ENCODE data around the gene C9orf152. TPM values are rescaled to one million over a fixed set of nuclear protein-coding genes. Genes with fewer than 3 reads are reported as not detected.

C9orf152 gene
- total RNA-seq, 1 donor from 2014 or later, result not detected

DNA sequence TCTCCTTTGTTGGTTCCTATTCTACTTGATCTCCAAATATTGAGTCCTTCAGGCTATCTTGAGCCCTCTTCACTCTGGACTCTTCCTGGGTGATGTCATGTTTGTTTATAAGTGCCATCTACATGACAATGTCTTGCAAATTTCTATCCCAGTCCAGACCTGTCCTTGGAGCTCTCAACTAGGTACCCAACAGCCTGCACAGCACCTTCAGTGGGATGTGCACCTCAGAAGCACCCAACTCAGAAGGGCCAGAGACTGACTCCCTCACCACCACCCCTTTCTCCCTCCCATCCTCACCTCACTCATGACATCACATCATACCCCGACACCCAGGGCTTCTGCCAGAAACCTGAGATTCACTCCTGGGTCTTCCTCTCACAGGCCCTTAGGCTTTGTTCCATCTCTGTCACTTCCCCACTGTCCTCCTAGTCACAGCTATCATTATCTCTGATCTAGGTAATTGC is 33.9 kb upstream of the C9orf152 start:
- H3K4me3 ChIP-seq (ENCODE audit: low read depth, low read length), result no peak overlapping the region
- TF ChIP-seq, protein P1, sequence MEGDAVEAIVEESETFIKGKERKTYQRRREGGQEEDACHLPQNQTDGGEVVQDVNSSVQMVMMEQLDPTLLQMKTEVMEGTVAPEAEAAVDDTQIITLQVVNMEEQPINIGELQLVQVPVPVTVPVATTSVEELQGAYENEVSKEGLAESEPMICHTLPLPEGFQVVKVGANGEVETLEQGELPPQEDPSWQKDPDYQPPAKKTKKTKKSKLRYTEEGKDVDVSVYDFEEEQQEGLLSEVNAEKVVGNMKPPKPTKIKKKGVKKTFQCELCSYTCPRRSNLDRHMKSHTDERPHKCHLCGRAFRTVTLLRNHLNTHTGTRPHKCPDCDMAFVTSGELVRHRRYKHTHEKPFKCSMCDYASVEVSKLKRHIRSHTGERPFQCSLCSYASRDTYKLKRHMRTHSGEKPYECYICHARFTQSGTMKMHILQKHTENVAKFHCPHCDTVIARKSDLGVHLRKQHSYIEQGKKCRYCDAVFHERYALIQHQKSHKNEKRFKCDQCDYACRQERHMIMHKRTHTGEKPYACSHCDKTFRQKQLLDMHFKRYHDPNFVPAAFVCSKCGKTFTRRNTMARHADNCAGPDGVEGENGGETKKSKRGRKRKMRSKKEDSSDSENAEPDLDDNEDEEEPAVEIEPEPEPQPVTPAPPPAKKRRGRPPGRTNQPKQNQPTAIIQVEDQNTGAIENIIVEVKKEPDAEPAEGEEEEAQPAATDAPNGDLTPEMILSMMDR (conservative IDR thresholded peaks at IDR 0.05; ENCODE audit: low read depth, low read length), result no peak
- no peak for DNase-seq (ENCODE audit: low read depth)

GRCh38 chr9:110241260-110241857 is 33.4 kb upstream of the C9orf152 start:
- no peak for DNase-seq (ENCODE audit: low read depth)
- TF ChIP-seq, protein P1 (conservative IDR thresholded peaks at IDR 0.05; ENCODE audit: low read depth, low read length), result no peak
- no peak overlapping the region for H3K4me3 ChIP-seq (ENCODE audit: low read depth, low read length)

GRCh38 chr9:110240198-110240597 is 32.2 kb upstream of the C9orf152 start:
- no peak overlapping the region for H3K4me3 ChIP-seq (ENCODE audit: low read depth, low read length)
- TF ChIP-seq, protein P1 (conservative IDR thresholded peaks at IDR 0.05; ENCODE audit: low read depth, low read length), result no peak
- DNase-seq (ENCODE audit: low read depth), result no peak

- no peak for DNase-seq (ENCODE audit: low read depth)
- no peak overlapping the region for H3K4me3 ChIP-seq (ENCODE audit: low read depth, low read length)
- TF ChIP-seq, protein P1 (conservative IDR thresholded peaks at IDR 0.05; ENCODE audit: low read depth, low read length), result no peak
These were observed 20.4 kb upstream of the C9orf152 start for GRCh38 chr9:110228321-110228720.

GRCh38 chr9:110224583-110224982 is 16.6 kb upstream of the C9orf152 start:
- TF ChIP-seq, protein P1 (conservative IDR thresholded peaks at IDR 0.05; ENCODE audit: low read depth, low read length), result no peak
- no peak overlapping the region for H3K4me3 ChIP-seq (ENCODE audit: low read depth, low read length)

DNA sequence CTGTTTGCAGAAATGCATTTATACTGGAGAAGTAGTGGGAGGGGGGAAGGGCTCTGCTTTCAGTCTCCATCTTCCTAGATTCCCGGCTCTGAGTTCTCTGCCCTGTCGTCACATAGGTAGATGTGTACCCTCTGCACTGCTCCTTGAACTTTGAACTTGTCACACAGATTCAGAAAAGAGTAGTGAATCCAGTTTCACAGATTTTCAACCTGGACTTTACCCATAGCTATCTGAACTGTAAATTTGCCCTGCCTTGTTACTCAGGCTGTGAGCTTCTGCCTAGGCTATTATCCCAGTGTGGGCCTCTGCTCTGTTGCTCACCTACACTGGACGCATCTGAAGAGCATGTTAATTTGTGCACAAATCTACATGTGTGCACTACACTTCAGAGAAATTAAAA is 12.8 kb upstream of the C9orf152 start:
- TF ChIP-seq, protein P1 (conservative IDR thresholded peaks at IDR 0.05; ENCODE audit: low read depth, low read length), result no peak
- H3K4me3 ChIP-seq (ENCODE audit: low read depth, low read length), result no peak overlapping the region
- no peak for DNase-seq (ENCODE audit: low read depth)

More at GRCh38 chr9:110224583-110224982, 16.6 kb upstream of the C9orf152 start:
- no peak for DNase-seq (ENCODE audit: low read depth)

DNA sequence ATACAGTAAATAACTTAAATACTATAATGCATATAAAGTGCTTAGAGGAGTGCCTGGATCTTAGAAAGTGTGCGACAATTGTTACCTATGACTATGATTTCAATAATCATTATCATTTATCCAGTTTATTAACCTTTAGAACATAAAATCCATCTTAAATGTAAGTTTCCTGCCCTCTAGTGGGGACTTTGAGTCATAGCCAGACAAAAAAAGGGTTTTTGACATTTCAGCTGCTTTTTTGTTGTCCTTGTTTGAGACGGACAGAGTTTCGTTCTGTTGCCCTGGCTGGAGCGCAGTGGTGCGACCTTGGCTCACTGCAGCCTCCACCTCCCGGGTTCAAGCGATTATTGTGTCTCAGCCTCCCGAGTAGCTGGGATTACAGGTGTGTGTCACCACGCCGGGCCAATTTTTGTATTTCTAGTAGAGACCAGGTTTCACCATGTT is 9.7 kb upstream of the C9orf152 start:
- H3K4me3 ChIP-seq (ENCODE audit: low read depth, low read length), result no peak overlapping the region
- no peak for DNase-seq (ENCODE audit: low read depth)
- TF ChIP-seq, protein P1 (conservative IDR thresholded peaks at IDR 0.05; ENCODE audit: low read depth, low read length), result peak; percentile 77

Measured in epithelial cell of proximal tubule (primary cell).